Uterus (tissue), 2 donors: Measurements from ENCODE around the gene PRSS16.

Source experiments
- POLR2A ChIP-seq, 2 donors: fragments of 450-650 bp; IDR thresholded peaks; one replicate each; pipeline ENCODE4 v1.6.1; 2016; ENCODE audit warnings: antibody characterized with exemption in 2 of 2, mild to moderate bottlenecking in 1 of 2, moderate library complexity in 1 of 2
- TF ChIP-seq, protein P1 (sequence below), 4 experiments: fragments of 200-600 bp in 2 of 4; fragments of 450-650 bp in 2 of 4; sonication (generic) in 2 of 4; IDR thresholded peaks; one replicate each; pipeline ENCODE4 v1.5.1; 2016 to 2019; ENCODE audit warnings: antibody characterized with exemption in 4 of 4, mild to moderate bottlenecking in 2 of 4, moderate library complexity in 1 of 4

DNA sequence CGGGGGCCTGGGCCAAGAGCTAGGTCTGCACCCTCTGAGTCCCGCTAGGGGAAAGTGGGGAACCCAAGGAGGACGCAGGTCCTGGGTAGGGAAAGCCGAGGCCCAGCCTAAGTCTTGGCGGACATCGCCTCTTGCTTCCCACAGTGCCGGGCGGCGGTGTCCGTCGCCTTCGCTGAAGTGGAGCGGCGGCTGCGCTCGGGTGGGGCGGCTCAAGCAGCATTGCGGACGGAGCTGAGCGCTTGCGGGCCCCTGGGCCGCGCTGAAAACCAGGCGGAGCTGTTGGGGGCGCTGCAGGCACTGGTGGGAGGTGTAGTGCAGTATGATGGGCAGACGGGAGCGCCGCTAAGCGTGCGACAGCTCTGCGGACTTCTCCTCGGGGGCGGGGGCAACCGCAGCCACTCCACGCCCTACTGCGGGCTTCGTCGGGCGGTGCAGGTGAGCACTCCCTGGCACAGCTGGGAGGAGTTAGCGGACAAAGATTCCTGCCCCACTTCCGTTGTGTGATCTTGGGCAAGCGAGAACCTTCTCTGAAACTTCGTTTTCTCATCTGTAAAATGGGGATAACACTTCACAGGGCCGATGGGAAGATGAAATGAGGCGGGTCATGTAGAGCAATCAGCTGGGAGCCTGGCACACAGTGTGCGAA lies 4.2 kb downstream of the PRSS16 start:
- TF ChIP-seq POLR2A (IDR thresholded peaks at IDR 0.05): peak in 1 of 2 donors; percentile 28
- TF ChIP-seq, protein P1, sequence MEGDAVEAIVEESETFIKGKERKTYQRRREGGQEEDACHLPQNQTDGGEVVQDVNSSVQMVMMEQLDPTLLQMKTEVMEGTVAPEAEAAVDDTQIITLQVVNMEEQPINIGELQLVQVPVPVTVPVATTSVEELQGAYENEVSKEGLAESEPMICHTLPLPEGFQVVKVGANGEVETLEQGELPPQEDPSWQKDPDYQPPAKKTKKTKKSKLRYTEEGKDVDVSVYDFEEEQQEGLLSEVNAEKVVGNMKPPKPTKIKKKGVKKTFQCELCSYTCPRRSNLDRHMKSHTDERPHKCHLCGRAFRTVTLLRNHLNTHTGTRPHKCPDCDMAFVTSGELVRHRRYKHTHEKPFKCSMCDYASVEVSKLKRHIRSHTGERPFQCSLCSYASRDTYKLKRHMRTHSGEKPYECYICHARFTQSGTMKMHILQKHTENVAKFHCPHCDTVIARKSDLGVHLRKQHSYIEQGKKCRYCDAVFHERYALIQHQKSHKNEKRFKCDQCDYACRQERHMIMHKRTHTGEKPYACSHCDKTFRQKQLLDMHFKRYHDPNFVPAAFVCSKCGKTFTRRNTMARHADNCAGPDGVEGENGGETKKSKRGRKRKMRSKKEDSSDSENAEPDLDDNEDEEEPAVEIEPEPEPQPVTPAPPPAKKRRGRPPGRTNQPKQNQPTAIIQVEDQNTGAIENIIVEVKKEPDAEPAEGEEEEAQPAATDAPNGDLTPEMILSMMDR (IDR thresholded peaks at IDR 0.05): no peak
